ENCODE measurements around the gene DHRSX. TPM values are rescaled to one million over a fixed set of nuclear protein-coding genes. Genes with fewer than 3 reads are reported as not detected.
A peak's percentile ranks its signal among the peaks of the same experiment; 100 is the strongest.

DHRSX gene
- total and polyA plus RNA-seq, 2 of the 8 experiments (the other 6 are each of a cell fraction or from before 2014, with no cell fraction given), result 35.1 to 43.4 TPM

DNA sequence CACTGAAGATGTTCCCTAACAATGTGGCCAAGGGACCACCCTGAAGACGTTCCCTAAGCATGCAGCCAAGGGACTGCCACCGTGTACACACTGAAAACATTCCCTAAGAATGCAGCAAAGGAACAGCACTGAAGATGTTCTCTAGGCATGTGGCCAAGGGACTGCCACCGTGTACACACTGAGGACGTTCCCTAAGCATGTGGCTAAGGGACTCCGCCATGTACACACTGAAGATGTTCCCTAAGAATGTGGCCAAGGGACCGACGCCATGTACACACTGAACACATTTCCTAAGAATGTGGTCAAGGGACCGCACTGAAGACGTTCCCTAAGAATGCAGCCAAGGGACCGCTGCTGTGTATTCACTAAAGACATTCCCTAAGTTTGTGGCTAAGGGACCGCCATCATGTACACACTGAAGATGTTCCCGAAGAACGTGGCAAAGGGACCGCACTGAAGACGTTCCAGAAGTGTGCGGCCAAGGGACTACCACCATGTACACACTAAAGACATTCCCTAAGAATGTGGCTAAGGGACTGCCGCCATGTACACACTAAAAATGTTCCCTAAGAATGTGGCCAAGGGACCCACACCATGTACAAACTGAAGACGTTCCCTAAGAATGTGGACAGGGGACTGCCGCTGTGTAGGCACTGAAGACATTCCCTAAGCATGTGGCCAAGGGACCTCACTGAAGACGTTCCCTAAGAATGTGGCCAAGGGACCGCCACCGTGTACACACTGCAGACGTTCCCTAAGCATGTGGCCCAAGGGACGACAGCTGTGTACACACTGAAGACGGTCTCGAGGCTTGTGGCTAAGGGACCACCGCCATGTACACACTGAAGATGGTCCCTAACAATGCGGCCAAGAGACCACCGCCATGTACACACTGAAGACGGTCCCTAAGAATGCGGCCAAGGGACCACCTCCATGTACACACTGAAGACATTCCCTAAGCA lies 54.8 kb downstream of the DHRSX start:
- Histone ChIP-seq H3K9ac (replicated peaks in 1 of 4; ENCODE audit: extremely low read depth in 1 of 4, low read depth in 3 of 4, low read length in 3 of 4) (no peak overlapping the region; a peak in 1 of 7 replicates), H3K23ac (ENCODE audit: insufficient read length) (no peak overlapping the region), H2AK5ac (ENCODE audit: low read depth, low read length) (peak overlapping the region; percentile 83), H3K4me2 (ENCODE audit: insufficient read depth in 1 of 2, low read depth in 2 of 2, low read length in 2 of 2) (no peak overlapping the region), H3K79me2 (ENCODE audit: control insufficient read depth in 1 of 2, insufficient read depth in 2 of 2, low read length in 2 of 2) (peaks cover 11 to 67% of the 10 kb centered on the region in 2 experiments), H4K5ac (ENCODE audit: insufficient read length, low read depth, low read length) (no peak overlapping the region), H3K56ac (replicated peaks; ENCODE audit: insufficient read length, low read depth, low read length) (no peak overlapping the region), H2BK5ac (ENCODE audit: low read depth, low read length) (peak overlapping the region; percentile 15; the same call in 1 of the 2 replicates), H2BK20ac (ENCODE audit: low read length) (no peak overlapping the region), H3K23me2 (ENCODE audit: low read depth, low read length) (no peaks in the 10 kb centered on the region), H3K4me1 (replicated peaks in 1 of 4; ENCODE audit: control insufficient read depth in 3 of 4, insufficient read depth in 4 of 4, low read length in 3 of 4) (peaks cover 0 to 3% (median 2%) of the 10 kb centered on the region in 4 experiments; a peak in 1 of 7 replicates), H4K8ac (ENCODE audit: extremely low read depth, insufficient read depth, low read length) (no peak overlapping the region), H3K18ac (ENCODE audit: extremely low read depth, low read length) (peak overlapping the region; percentile 68; the same call in 1 of the 2 replicates), H3K4me3 (ENCODE audit: extremely low read depth in 1 of 4, insufficient read depth in 2 of 4, low read depth in 3 of 4, low read length in 4 of 4) (no peak overlapping the region), H2BK15ac (ENCODE audit: low read length) (no peak overlapping the region; the same call in 1 of the 2 replicates), H3K79me1 (ENCODE audit: low read depth, low read length) (peaks cover 18% of the 10 kb centered on the region), H4K20me1 (replicated peaks in 1 of 2; ENCODE audit: control insufficient read depth in 1 of 2, insufficient read depth in 2 of 2, low read length in 2 of 2) (peaks cover 0 to 3% of the 10 kb centered on the region in 2 experiments), H2AFZ (ENCODE audit: low read length) (no peak overlapping the region), H3K27ac (ENCODE audit: low read depth, low read length) (no peak overlapping the region), H2BK12ac (ENCODE audit: low read depth, low read length) (peak overlapping the region; percentile 12; the same call in 1 of the 2 replicates), H3K4ac (replicated peaks; ENCODE audit: insufficient read length, low read depth, low read length) (no peak overlapping the region), H3K14ac (ENCODE audit: insufficient read length) (no peak overlapping the region), H4K91ac (replicated peaks; ENCODE audit: insufficient read length, low read length) (peak overlapping the region; percentile 57), H3K36me3 (ENCODE audit: control insufficient read depth in 2 of 4, insufficient read depth in 4 of 4, low read length in 3 of 4) (peaks cover 0 to 12% (median 5%) of the 10 kb centered on the region in 4 experiments; a peak in 5 of 8 replicates), H3K9me3 (ENCODE audit: insufficient read depth in 2 of 2, low read depth in 1 of 2, low read length in 1 of 2) (peaks cover 6 to 10% of the 10 kb centered on the region in 2 experiments), H3K27me3 (replicated peaks in 1 of 4; ENCODE audit: control insufficient read depth in 3 of 4, extremely low read depth in 1 of 4, insufficient read depth in 3 of 4, low read length in 3 of 4) (no peaks in the 10 kb centered on the region), H2BK120ac (replicated peaks; ENCODE audit: low read depth, low read length) (no peak overlapping the region)
- FAIRE-seq, result peak; percentile 7
- ChIA-PET CTCF (ENCODE audit: partially characterized antibody) (no interaction called here), POLR2A (ENCODE audit: partially characterized antibody) (no interaction called here)
- 92% methylated on average over 31 of the region's 31 CpGs; no CpG with 5 or more reads in 1 of the 2 experiments for WGBS, 2 experiments (ENCODE audit: extremely low coverage in 1 of 2, insufficient coverage in 1 of 2, insufficient read length in 1 of 2, insufficient replicate concordance in 2 of 2, low coverage in 1 of 2, low lambda C conversion rate in 2 of 2, missing lambda C conversion rate in 1 of 2)
- no peak for DNase-seq (ENCODE audit: low read depth in 1 of 2, low spot score in 2 of 2)
- TF ChIP-seq NANOG (IDR thresholded peaks at IDR 0.05; ENCODE audit: insufficient read depth, low read depth, low read length, poor library complexity, severe bottlenecking), result no peak
- no peak for TF ChIP-seq SIN3A (conservative IDR thresholded peaks at IDR 0.05 in 1 of 2, IDR thresholded peaks at IDR 0.05 in 1 of 2; ENCODE audit: low read depth in 1 of 2, low read length in 2 of 2)
- TF ChIP-seq ASH2L (IDR thresholded peaks at IDR 0.05; ENCODE audit: low read length), result no peak
- no peak for TF ChIP-seq SP1 (IDR thresholded peaks at IDR 0.05; ENCODE audit: low read depth, low read length)
